HepG2 (cell line): Measurements from ENCODE around the gene ZNF48. TPM values are rescaled to one million over a fixed set of nuclear protein-coding genes. Genes with fewer than 3 reads are reported as not detected.

Experiments
- FUBP1 ChIP-seq: sonication (generic); formaldehyde crosslinking; IDR thresholded peaks from 2 replicates; pipeline ENCODE4 v1.5.1; 2020; ENCODE audit warnings: missing genetic modification reagents, mild to moderate bottlenecking, borderline replicate concordance
- IKZF5 ChIP-seq: IDR thresholded peaks from 2 replicates; pipeline ENCODE4 v1.6.1; 2018; ENCODE audit warnings: missing genetic modification reagents, mild to moderate bottlenecking, missing compliant biosample characterization
- MED8 ChIP-seq: sonication (generic); formaldehyde crosslinking; IDR thresholded peaks from 2 replicates; pipeline ENCODE4 v1.8.1; 2023; ENCODE audit warnings: mild to moderate bottlenecking, missing genetic modification reagents; ENCODE audit not compliant: insufficient replicate concordance
- SP5 ChIP-seq: IDR thresholded peaks from 2 replicates; pipeline ENCODE4 v1.6.1; 2016; ENCODE audit warnings: low read depth, borderline replicate concordance
- TARDBP ChIP-seq: sonication (generic); formaldehyde crosslinking; IDR thresholded peaks from 2 replicates; pipeline ENCODE4 v1.8.0; 2022; ENCODE audit warnings: mild to moderate bottlenecking, missing genetic modification reagents
- THAP8 ChIP-seq: sonication (generic); formaldehyde crosslinking; IDR thresholded peaks from 2 replicates; pipeline ENCODE4 v1.5.1; 2020; ENCODE audit warnings: missing genetic modification reagents, mild to moderate bottlenecking, borderline replicate concordance
- THRA ChIP-seq: sonication (generic); formaldehyde crosslinking; IDR thresholded peaks from 2 replicates; pipeline ENCODE4 v1.4.0; 2020; ENCODE audit warnings: missing genetic modification reagents, borderline replicate concordance
- ZKSCAN8 ChIP-seq: IDR thresholded peaks from 2 replicates; pipeline ENCODE4 v1.6.1; 2016; ENCODE audit warnings: borderline replicate concordance, missing genetic modification reagents, missing compliant biosample characterization
- ZNF10 ChIP-seq: sonication (generic); formaldehyde crosslinking; IDR thresholded peaks from 2 replicates; pipeline ENCODE4 v1.4.0; 2020; ENCODE audit warnings: mild to moderate bottlenecking, low read depth, missing genetic modification reagents, borderline replicate concordance
- ZNF275 ChIP-seq: sonication (generic); formaldehyde crosslinking; IDR thresholded peaks from 2 replicates; pipeline ENCODE4 v1.8.0; 2022; ENCODE audit warnings: missing genetic modification reagents, mild to moderate bottlenecking, inconsistent platforms, borderline replicate concordance
- ZNF33B ChIP-seq: sonication (generic); formaldehyde crosslinking; IDR thresholded peaks from 2 replicates; pipeline ENCODE4 v1.5.1; 2020; ENCODE audit warnings: mild to moderate bottlenecking, missing genetic modification reagents
- ZNF407 ChIP-seq: sonication (generic); formaldehyde crosslinking; IDR thresholded peaks from one replicate; pipeline ENCODE4 v1.5.1; 2020; ENCODE audit warnings: mild to moderate bottlenecking, missing genetic modification reagents; ENCODE audit errors: not compliant biosample characterization
- polyA plus RNA-seq, 8 experiments: library from polyadenylated mRNA; depleted of rRNA in 3 of 8; stranded (reverse) in 7 of 8; unstranded in 1 of 8; fragments of >200 nt; fragmentation: Illumina TruSeq in 4 of 8; extraction: Trizol in 4 of 8; gene quantifications; 2 replicates each; pipeline versions ENCODE4 v1.2.1 to v1.2.3, GENCODE V29; 2011 to 2016; ENCODE audit warnings: low read depth in 4 of 8, missing spikeins in 1 of 8, mixed read lengths in 1 of 8; ENCODE audit not compliant: insufficient read depth in 1 of 8
- total RNA-seq, 5 experiments: library from RNA; depleted of rRNA; stranded (reverse); fragments of >200 nt; fragmentation: Illumina TruSeq; extraction: Trizol; gene quantifications; 2 replicates each; pipeline ENCODE4 v1.2.3, GENCODE V29; 2016; ENCODE audit warnings: low read depth in 1 of 5

Gene ZNF48
- total and polyA plus RNA-seq, 2 of the 13 experiments (the other 11 are each of a cell fraction or from before 2014, with no cell fraction given), result 9.9 to 12.3 TPM

- TF ChIP-seq ZNF275 (peak; percentile 81; the same call in 1 of the 2 replicates), THRA (peak; percentile 69; the same call in 1 of the 2 replicates), THAP8 (CRISPR knock-in tag) (no peak), ZNF33B (peak; percentile 34; the same call in 1 of the 2 replicates), SP5 (CRISPR knock-in tag) (peak; percentile 10; the same call in 1 of the 2 replicates), ZKSCAN8 (CRISPR knock-in tag) (peak; percentile 74), MED8 (CRISPR knock-in tag) (peak; percentile 80), ZNF10 (CRISPR knock-in tag) (no peak), IKZF5 (CRISPR knock-in tag) (peak; percentile 90), ZNF407 (CRISPR knock-in tag) (no peak), FUBP1 (CRISPR knock-in tag) (no peak), TARDBP (CRISPR knock-in tag) (peak; percentile 64; the same call in 1 of the 2 replicates)
Measured at GRCh38 chr16:30447512-30448226, 52.4 kb downstream of the ZNF48 start (continued).
